ENCODE data around the gene SPRY2. TPM values are rescaled to one million over a fixed set of nuclear protein-coding genes. Genes with fewer than 3 reads are reported as not detected.

SPRY2 gene
- total and polyA plus RNA-seq, 2 of the 13 experiments (the other 11 are each of a cell fraction or from before 2014, with no cell fraction given) = 7.4 to 25.1 TPM

- TF ChIP-seq AHR (CRISPR knock-in tag; IDR thresholded peaks at IDR 0.05) (no peak), ZNF891 (CRISPR knock-in tag; IDR thresholded peaks at IDR 0.05) (peak; percentile 54; the same call in 1 of the 2 replicates), ZNF605 (CRISPR knock-in tag; IDR thresholded peaks at IDR 0.05) (peak; percentile 90), MTF2 (CRISPR knock-in tag; IDR thresholded peaks at IDR 0.05; ENCODE audit: borderline replicate concordance) (peak; percentile 89; the same call in 1 of the 2 replicates), ZNF776 (CRISPR knock-in tag; IDR thresholded peaks at IDR 0.05) (peak; percentile 66; the same call in 1 of the 2 replicates), CREB3 (CRISPR knock-in tag; IDR thresholded peaks at IDR 0.05) (peak; percentile 55; the same call in 1 of the 2 replicates), EP300 (IDR thresholded peaks at IDR 0.05; ENCODE audit: low read depth in 2 of 2, low read length in 2 of 2) (no peak), EP300 (CRISPR knock-in tag; IDR thresholded peaks at IDR 0.05; ENCODE audit: borderline replicate concordance) (no peak), CREBL2 (CRISPR knock-in tag; IDR thresholded peaks at IDR 0.05; ENCODE audit: borderline replicate concordance) (no peak), DBP (CRISPR knock-in tag; IDR thresholded peaks at IDR 0.05; ENCODE audit: not compliant biosample characterization) (peak; percentile 78), ZBTB42 (CRISPR knock-in tag; IDR thresholded peaks at IDR 0.05) (peak; percentile 89), MED13 (CRISPR knock-in tag; IDR thresholded peaks at IDR 0.05) (peak; percentile 53; the same call in 1 of the 2 replicates), ZSCAN12 (CRISPR knock-in tag; IDR thresholded peaks at IDR 0.05) (peak; percentile 78; the same call in 1 of the 2 replicates), ZNF232 (CRISPR knock-in tag; IDR thresholded peaks at IDR 0.05; ENCODE audit: borderline replicate concordance) (peak; percentile 80), ZNF615 (CRISPR knock-in tag; IDR thresholded peaks at IDR 0.05; ENCODE audit: borderline replicate concordance) (no peak), GRHL1 (CRISPR knock-in tag; conservative IDR thresholded peaks at IDR 0.05) (no peak), ZNF678 (CRISPR knock-in tag; IDR thresholded peaks at IDR 0.05) (no peak), RBFOX2 (IDR thresholded peaks at IDR 0.05; ENCODE audit: low read depth, low read length) (peak; percentile 89), ATF5 (CRISPR knock-in tag; IDR thresholded peaks at IDR 0.05; ENCODE audit: low read depth) (0 out of 2 replicates have a peak, but pooled peaks have one; percentile 36), ZNF546 (CRISPR knock-in tag; conservative IDR thresholded peaks at IDR 0.05) (peak; percentile 66; the same call in 1 of the 2 replicates), HMG20A (CRISPR knock-in tag; IDR thresholded peaks at IDR 0.05; ENCODE audit: borderline replicate concordance) (peak; percentile 24; the same call in 1 of the 2 replicates), NR2C2 (CRISPR knock-in tag; IDR thresholded peaks at IDR 0.05; ENCODE audit: borderline replicate concordance) (peak; percentile 41; the same call in 1 of the 2 replicates), HMGA1 (CRISPR knock-in tag; conservative IDR thresholded peaks at IDR 0.05) (no peak), ZNF746 (CRISPR knock-in tag; IDR thresholded peaks at IDR 0.05) (no peak)
These were observed 1.8 kb upstream of the SPRY2 start (continued) for GRCh38 chr13:80342471-80343371.

Data from HepG2 (cell line).